Endometrium (tissue), 2 donors: ENCODE results near the gene DCAF6.
"Not testable (repeated sequence)": the region's sequence is repeated elsewhere in the genome, so short reads cannot be mapped to it uniquely, and the experiment has no call there.

Experiments
- FAIRE-seq: peaks from 2 replicates; lab custom pipeline; 2012; peaks lifted over from hg19 to GRCh38; lab: Jason Lieb, UNC
- donor health status: control.
- donor health status: control.

Gene DCAF6

GRCh38 chr1:168031627-168032026 is 95.1 kb downstream of the DCAF6 start:
- no peak for FAIRE-seq

- FAIRE-seq, result no peak
Measured at GRCh38 chr1:168032029-168032428, 95.5 kb downstream of the DCAF6 start.

- no peak for FAIRE-seq
Measured at GRCh38 chr1:168035345-168035744, 98.9 kb downstream of the DCAF6 start.

GRCh38 chr1:168042362-168042761 is 105.9 kb downstream of the DCAF6 start:
- FAIRE-seq, result no peak

- FAIRE-seq, result no peak
Measured at GRCh38 chr1:168045311-168045710, 108.8 kb downstream of the DCAF6 start.

- FAIRE-seq, result no peak
Measured at GRCh38 chr1:168050307-168050706, 113.8 kb downstream of the DCAF6 start.

- no peak for FAIRE-seq
Measured at GRCh38 chr1:168050880-168051279, 114.4 kb downstream of the DCAF6 start.

- no peak for FAIRE-seq
Measured at GRCh38 chr1:168053681-168054080, 117.2 kb downstream of the DCAF6 start.

GRCh38 chr1:168054117-168054516 is 117.6 kb downstream of the DCAF6 start:
- FAIRE-seq, result no peak

GRCh38 chr1:168056152-168056551 is 119.7 kb downstream of the DCAF6 start:
- FAIRE-seq, result not testable (repeated sequence)

GRCh38 chr1:168057355-168057754 is 120.9 kb downstream of the DCAF6 start:
- FAIRE-seq, result no peak

- no peak for FAIRE-seq
Measured at GRCh38 chr1:168057921-168058320, 121.4 kb downstream of the DCAF6 start.

GRCh38 chr1:168064216-168064615 is 127.7 kb downstream of the DCAF6 start:
- FAIRE-seq, result no peak

- no peak for FAIRE-seq
Measured at GRCh38 chr1:168065506-168065905, 129.0 kb downstream of the DCAF6 start.

GRCh38 chr1:168069384-168069783 is 132.9 kb downstream of the DCAF6 start:
- FAIRE-seq, result peak; percentile 99

- FAIRE-seq, result no peak
Measured at GRCh38 chr1:168079761-168080160, 143.3 kb downstream of the DCAF6 start.

GRCh38 chr1:168081373-168082007 is 145.0 kb downstream of the DCAF6 start:
- no peak for FAIRE-seq

- no peak for FAIRE-seq
Measured at GRCh38 chr1:168082008-168082876, 145.8 kb downstream of the DCAF6 start.

- FAIRE-seq, result no peak
Measured at GRCh38 chr1:168083456-168084325, 147.2 kb downstream of the DCAF6 start.

GRCh38 chr1:168084396-168085231 is 148.1 kb downstream of the DCAF6 start:
- no peak for FAIRE-seq

- FAIRE-seq, result no peak
Measured at GRCh38 chr1:168085401-168085872, 149.0 kb downstream of the DCAF6 start.

- no peak for FAIRE-seq
Measured at GRCh38 chr1:168086438-168086837, 150.0 kb downstream of the DCAF6 start.
